NCI-H226 (cell line): ENCODE data around the gene TMEM150C.

Source experiments
- DNase-seq: peaks from one replicate; pipeline ENCODE4 v3.0.0-alpha.2; 2015

The TMEM150C gene

GRCh38 chr4:82561786-82562563 lies at the start of gene TMEM150C:
Gene TMEM150C, minus strand, starts transcription at chr4:82561988. Its CDS starts 57,331 bp downstream, at chr4:82504657.
- no peak for DNase-seq

- no peak for DNase-seq
Observed at GRCh38 chr4:82611527-82611926, 49.7 kb upstream of the TMEM150C start.

- DNase-seq, result no peak
Observed at GRCh38 chr4:82610041-82610440, 48.3 kb upstream of the TMEM150C start.

- no peak for DNase-seq
Observed at GRCh38 chr4:82606622-82607021, 44.8 kb upstream of the TMEM150C start.

- no peak for DNase-seq
Observed at GRCh38 chr4:82604522-82604921, 42.7 kb upstream of the TMEM150C start.

- DNase-seq, result no peak
Observed at GRCh38 chr4:82601242-82602015, 39.6 kb upstream of the TMEM150C start.

- DNase-seq, result no peak
Observed at GRCh38 chr4:82599336-82599735, 37.5 kb upstream of the TMEM150C start.

GRCh38 chr4:82594456-82594855 lies 32.7 kb upstream of the TMEM150C start:
- no peak for DNase-seq

GRCh38 chr4:82593411-82593810 lies 31.6 kb upstream of the TMEM150C start:
- DNase-seq, result no peak

- DNase-seq, result no peak
Observed at GRCh38 chr4:82592639-82593038, 30.9 kb upstream of the TMEM150C start.

- no peak for DNase-seq
Observed at GRCh38 chr4:82591592-82591991, 29.8 kb upstream of the TMEM150C start.

GRCh38 chr4:82589756-82590155 lies 28.0 kb upstream of the TMEM150C start:
- no peak for DNase-seq

- DNase-seq, result no peak
Observed at GRCh38 chr4:82588771-82589270, 27.0 kb upstream of the TMEM150C start.

- no peak for DNase-seq
Observed at GRCh38 chr4:82587826-82588540, 26.2 kb upstream of the TMEM150C start.

GRCh38 chr4:82585690-82586435 lies 24.1 kb upstream of the TMEM150C start:
- no peak for DNase-seq

- DNase-seq, result no peak
Observed at GRCh38 chr4:82584931-82585330, 23.1 kb upstream of the TMEM150C start.

- DNase-seq, result no peak
Observed at GRCh38 chr4:82583897-82584587, 22.3 kb upstream of the TMEM150C start.

- DNase-seq, result no peak
Observed at GRCh38 chr4:82579932-82580331, 18.1 kb upstream of the TMEM150C start.

GRCh38 chr4:82578935-82579334 lies 17.1 kb upstream of the TMEM150C start:
- no peak for DNase-seq

GRCh38 chr4:82577451-82577850 lies 15.7 kb upstream of the TMEM150C start:
- DNase-seq, result no peak

GRCh38 chr4:82569727-82570126 lies 7.9 kb upstream of the TMEM150C start:
- no peak for DNase-seq

- DNase-seq, result no peak
Observed at GRCh38 chr4:82569076-82569475, 7.3 kb upstream of the TMEM150C start.
